HepG2 (cell line): ENCODE results near the gene MAP3K9. TPM values are rescaled to one million over a fixed set of nuclear protein-coding genes. Genes with fewer than 3 reads are reported as not detected.
A peak's percentile ranks its signal among the peaks of the same experiment; 100 is the strongest.

Source experiments
- BORCS8-MEF2B ChIP-seq: sonication (generic); formaldehyde crosslinking; IDR thresholded peaks from 2 replicates; pipeline ENCODE4 v1.8.0; 2022; ENCODE audit warnings: mild to moderate bottlenecking, missing genetic modification reagents
- HIVEP1 ChIP-seq: sonication (generic); formaldehyde crosslinking; IDR thresholded peaks from 2 replicates; pipeline ENCODE4 v1.4.0; 2020; ENCODE audit warnings: mild to moderate bottlenecking, missing genetic modification reagents
- HNRNPLL ChIP-seq: fragments of 200-400 bp; formaldehyde crosslinking; IDR thresholded peaks from 2 replicates; pipeline ENCODE4 v1.6.1; 2017; ENCODE audit warnings: mild to moderate bottlenecking, low read depth, low read length; ENCODE audit not compliant: poor library complexity, severe bottlenecking
- HOXA5 ChIP-seq: sonication (generic); formaldehyde crosslinking; IDR thresholded peaks from 2 replicates; pipeline ENCODE4 v1.4.0; 2020; ENCODE audit warnings: missing genetic modification reagents
- KDM5B ChIP-seq: sonication (generic); formaldehyde crosslinking; IDR thresholded peaks from 2 replicates; pipeline ENCODE4 v1.4.0; 2020; ENCODE audit warnings: missing genetic modification reagents, mild to moderate bottlenecking, borderline replicate concordance
- KMT2B ChIP-seq: IDR thresholded peaks from 2 replicates; pipeline ENCODE4 v1.6.1; 2016; ENCODE audit warnings: missing genetic modification reagents, missing compliant biosample characterization
- MEIS2 ChIP-seq: sonication (generic); formaldehyde crosslinking; IDR thresholded peaks from 2 replicates; pipeline ENCODE4 v1.9.0; 2021; ENCODE audit warnings: mild to moderate bottlenecking, missing genetic modification reagents
- ZNF329 ChIP-seq: sonication (generic); formaldehyde crosslinking; IDR thresholded peaks from 2 replicates; pipeline ENCODE4 v1.9.0; 2021; ENCODE audit warnings: low read depth, mild to moderate bottlenecking, missing genetic modification reagents
- ZNF33B ChIP-seq: sonication (generic); formaldehyde crosslinking; IDR thresholded peaks from 2 replicates; pipeline ENCODE4 v1.5.1; 2020; ENCODE audit warnings: mild to moderate bottlenecking, missing genetic modification reagents
- ZNF367 ChIP-seq: sonication (generic); formaldehyde crosslinking; IDR thresholded peaks from 2 replicates; pipeline ENCODE4 v1.4.0; 2020; ENCODE audit warnings: missing genetic modification reagents, borderline replicate concordance
- ZNF44 ChIP-seq: sonication (generic); formaldehyde crosslinking; IDR thresholded peaks from 2 replicates; pipeline ENCODE4 v1.5.1; 2020; ENCODE audit warnings: mild to moderate bottlenecking, missing genetic modification reagents
- ZNF547 ChIP-seq: sonication (generic); formaldehyde crosslinking; IDR thresholded peaks from 2 replicates; pipeline ENCODE4 v1.5.1; 2020; ENCODE audit warnings: mild to moderate bottlenecking, missing genetic modification reagents
- polyA plus RNA-seq, 8 experiments: library from polyadenylated mRNA; depleted of rRNA in 3 of 8; stranded (reverse) in 7 of 8; unstranded in 1 of 8; fragments of >200 nt; fragmentation: Illumina TruSeq in 4 of 8; extraction: Trizol in 4 of 8; gene quantifications; 2 replicates each; pipeline versions ENCODE4 v1.2.1 to v1.2.3, GENCODE V29; 2011 to 2016; ENCODE audit warnings: low read depth in 4 of 8, missing spikeins in 1 of 8, mixed read lengths in 1 of 8; ENCODE audit not compliant: insufficient read depth in 1 of 8
- total RNA-seq, 5 experiments: library from RNA; depleted of rRNA; stranded (reverse); fragments of >200 nt; fragmentation: Illumina TruSeq; extraction: Trizol; gene quantifications; 2 replicates each; pipeline ENCODE4 v1.2.3, GENCODE V29; 2016; ENCODE audit warnings: low read depth in 1 of 5
- TF ChIP-seq, protein P1 (sequence below): sonication (generic); formaldehyde crosslinking; IDR thresholded peaks from 2 replicates; pipeline ENCODE4 v1.5.1; 2020; ENCODE audit warnings: mild to moderate bottlenecking, missing genetic modification reagents, moderate library complexity
- TF ChIP-seq, protein P2 (sequence below): sonication (generic); formaldehyde crosslinking; IDR thresholded peaks from 2 replicates; pipeline ENCODE4 v1.8.1; 2023; ENCODE audit warnings: mild to moderate bottlenecking, missing genetic modification reagents
- TF ChIP-seq, protein P3 (sequence below): sonication (generic); formaldehyde crosslinking; IDR thresholded peaks from 2 replicates; pipeline ENCODE4 v1.8.0; 2022; ENCODE audit warnings: mild to moderate bottlenecking, missing genetic modification reagents
- TF ChIP-seq, protein P4 (sequence below), 2 experiments: sonication (generic) in 1 of 2; formaldehyde crosslinking in 1 of 2; IDR thresholded peaks; 2 replicates each; pipeline versions ENCODE4 v1.4.0 to v1.6.1; 2016 to 2020; ENCODE audit warnings: borderline replicate concordance in 1 of 2, low read depth in 1 of 2, mild to moderate bottlenecking in 1 of 2, missing genetic modification reagents in 1 of 2

The MAP3K9 gene
- total and polyA plus RNA-seq, 2 of the 13 experiments (the other 11 are each of a cell fraction or from before 2014, with no cell fraction given): 4.3 to 4.5 TPM

DNA sequence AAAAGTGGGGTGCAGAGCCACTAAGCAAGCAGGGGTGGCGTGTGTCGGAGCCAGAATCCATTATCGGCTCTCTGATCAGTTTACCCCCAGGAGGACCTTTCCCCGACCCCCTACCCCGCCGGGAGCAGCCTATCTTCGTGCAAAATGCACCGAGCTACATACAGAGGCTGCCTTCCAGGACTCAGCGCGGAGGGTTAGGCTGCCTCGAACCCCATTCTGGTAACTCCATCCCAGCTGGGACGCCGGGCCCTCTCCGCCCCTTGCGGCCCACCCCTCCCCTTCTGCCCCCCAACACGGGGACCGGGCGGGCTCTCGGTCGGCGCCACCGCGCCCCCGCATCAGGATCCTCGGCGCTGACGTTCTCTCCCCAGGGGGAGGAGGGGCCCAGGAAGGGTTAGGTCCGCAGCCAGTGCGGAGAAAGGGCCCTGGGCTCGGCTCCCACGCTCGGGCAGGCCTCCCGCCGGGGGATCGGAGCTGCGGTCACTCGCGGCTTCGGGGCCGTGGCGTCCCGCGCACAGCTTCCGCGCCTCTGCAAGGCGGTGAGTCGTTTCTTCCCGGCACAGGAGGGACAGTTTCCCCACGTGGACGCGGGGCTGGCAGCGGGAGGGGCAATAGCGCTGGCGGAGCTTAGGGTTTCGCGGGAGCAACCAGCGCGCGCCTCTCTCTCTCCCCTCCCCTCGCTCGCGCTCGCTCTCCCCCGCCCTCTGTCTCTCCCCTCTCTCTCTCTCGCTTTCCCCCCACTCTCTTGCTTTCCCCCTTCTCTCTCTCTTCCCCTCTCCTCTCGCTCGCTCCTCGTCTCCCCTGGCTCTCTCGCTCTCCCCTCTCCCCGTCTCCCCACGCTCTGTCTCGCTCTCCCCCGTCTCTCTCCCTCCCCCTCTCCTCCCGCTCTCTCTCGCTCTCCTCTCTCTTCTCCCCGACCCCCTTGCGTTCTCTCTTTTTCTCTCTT is 12.5 kb upstream of the MAP3K9 start (continued):
- TF ChIP-seq ZNF33B (CRISPR knock-in tag): no peak
- TF ChIP-seq, protein P1, sequence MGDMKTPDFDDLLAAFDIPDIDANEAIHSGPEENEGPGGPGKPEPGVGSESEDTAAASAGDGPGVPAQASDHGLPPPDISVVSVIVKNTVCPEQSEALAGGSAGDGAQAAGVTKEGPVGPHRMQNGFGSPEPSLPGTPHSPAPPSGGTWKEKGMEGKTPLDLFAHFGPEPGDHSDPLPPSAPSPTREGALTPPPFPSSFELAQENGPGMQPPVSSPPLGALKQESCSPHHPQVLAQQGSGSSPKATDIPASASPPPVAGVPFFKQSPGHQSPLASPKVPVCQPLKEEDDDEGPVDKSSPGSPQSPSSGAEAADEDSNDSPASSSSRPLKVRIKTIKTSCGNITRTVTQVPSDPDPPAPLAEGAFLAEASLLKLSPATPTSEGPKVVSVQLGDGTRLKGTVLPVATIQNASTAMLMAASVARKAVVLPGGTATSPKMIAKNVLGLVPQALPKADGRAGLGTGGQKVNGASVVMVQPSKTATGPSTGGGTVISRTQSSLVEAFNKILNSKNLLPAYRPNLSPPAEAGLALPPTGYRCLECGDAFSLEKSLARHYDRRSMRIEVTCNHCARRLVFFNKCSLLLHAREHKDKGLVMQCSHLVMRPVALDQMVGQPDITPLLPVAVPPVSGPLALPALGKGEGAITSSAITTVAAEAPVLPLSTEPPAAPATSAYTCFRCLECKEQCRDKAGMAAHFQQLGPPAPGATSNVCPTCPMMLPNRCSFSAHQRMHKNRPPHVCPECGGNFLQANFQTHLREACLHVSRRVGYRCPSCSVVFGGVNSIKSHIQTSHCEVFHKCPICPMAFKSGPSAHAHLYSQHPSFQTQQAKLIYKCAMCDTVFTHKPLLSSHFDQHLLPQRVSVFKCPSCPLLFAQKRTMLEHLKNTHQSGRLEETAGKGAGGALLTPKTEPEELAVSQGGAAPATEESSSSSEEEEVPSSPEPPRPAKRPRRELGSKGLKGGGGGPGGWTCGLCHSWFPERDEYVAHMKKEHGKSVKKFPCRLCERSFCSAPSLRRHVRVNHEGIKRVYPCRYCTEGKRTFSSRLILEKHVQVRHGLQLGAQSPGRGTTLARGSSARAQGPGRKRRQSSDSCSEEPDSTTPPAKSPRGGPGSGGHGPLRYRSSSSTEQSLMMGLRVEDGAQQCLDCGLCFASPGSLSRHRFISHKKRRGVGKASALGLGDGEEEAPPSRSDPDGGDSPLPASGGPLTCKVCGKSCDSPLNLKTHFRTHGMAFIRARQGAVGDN: peak; percentile 83
- no peak for TF ChIP-seq ZNF367 (CRISPR knock-in tag)
- peak; percentile 76 for TF ChIP-seq KDM5B
- TF ChIP-seq BORCS8-MEF2B (CRISPR knock-in tag): peak; percentile 53; the same call in 1 of the 2 replicates
- TF ChIP-seq, protein P2, sequence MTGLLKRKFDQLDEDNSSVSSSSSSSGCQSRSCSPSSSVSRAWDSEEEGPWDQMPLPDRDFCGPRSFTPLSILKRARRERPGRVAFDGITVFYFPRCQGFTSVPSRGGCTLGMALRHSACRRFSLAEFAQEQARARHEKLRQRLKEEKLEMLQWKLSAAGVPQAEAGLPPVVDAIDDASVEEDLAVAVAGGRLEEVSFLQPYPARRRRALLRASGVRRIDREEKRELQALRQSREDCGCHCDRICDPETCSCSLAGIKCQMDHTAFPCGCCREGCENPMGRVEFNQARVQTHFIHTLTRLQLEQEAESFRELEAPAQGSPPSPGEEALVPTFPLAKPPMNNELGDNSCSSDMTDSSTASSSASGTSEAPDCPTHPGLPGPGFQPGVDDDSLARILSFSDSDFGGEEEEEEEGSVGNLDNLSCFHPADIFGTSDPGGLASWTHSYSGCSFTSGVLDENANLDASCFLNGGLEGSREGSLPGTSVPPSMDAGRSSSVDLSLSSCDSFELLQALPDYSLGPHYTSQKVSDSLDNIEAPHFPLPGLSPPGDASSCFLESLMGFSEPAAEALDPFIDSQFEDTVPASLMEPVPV (CRISPR knock-in tag): peak; percentile 70; the same call in 1 of the 2 replicates
- TF ChIP-seq ZNF44: no peak
- TF ChIP-seq HIVEP1: 0 out of 2 replicates have a peak, but pooled peaks have one; percentile 20
- TF ChIP-seq HNRNPLL: peak; percentile 51
- TF ChIP-seq, protein P3, sequence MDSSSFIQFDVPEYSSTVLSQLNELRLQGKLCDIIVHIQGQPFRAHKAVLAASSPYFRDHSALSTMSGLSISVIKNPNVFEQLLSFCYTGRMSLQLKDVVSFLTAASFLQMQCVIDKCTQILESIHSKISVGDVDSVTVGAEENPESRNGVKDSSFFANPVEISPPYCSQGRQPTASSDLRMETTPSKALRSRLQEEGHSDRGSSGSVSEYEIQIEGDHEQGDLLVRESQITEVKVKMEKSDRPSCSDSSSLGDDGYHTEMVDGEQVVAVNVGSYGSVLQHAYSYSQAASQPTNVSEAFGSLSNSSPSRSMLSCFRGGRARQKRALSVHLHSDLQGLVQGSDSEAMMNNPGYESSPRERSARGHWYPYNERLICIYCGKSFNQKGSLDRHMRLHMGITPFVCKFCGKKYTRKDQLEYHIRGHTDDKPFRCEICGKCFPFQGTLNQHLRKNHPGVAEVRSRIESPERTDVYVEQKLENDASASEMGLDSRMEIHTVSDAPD: peak; percentile 49; the same call in 1 of the 2 replicates
- TF ChIP-seq HOXA5 (CRISPR knock-in tag): 0 out of 2 replicates have a peak, but pooled peaks have one; percentile 49
- TF ChIP-seq ZNF329 (CRISPR knock-in tag): no peak
- TF ChIP-seq, protein P4, sequence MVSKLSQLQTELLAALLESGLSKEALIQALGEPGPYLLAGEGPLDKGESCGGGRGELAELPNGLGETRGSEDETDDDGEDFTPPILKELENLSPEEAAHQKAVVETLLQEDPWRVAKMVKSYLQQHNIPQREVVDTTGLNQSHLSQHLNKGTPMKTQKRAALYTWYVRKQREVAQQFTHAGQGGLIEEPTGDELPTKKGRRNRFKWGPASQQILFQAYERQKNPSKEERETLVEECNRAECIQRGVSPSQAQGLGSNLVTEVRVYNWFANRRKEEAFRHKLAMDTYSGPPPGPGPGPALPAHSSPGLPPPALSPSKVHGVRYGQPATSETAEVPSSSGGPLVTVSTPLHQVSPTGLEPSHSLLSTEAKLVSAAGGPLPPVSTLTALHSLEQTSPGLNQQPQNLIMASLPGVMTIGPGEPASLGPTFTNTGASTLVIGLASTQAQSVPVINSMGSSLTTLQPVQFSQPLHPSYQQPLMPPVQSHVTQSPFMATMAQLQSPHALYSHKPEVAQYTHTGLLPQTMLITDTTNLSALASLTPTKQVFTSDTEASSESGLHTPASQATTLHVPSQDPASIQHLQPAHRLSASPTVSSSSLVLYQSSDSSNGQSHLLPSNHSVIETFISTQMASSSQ (IDR thresholded peaks at IDR 0.05; ENCODE audit: low read depth): no peak
- TF ChIP-seq, protein P4 (CRISPR knock-in tag; IDR thresholded peaks at IDR 0.05; ENCODE audit: borderline replicate concordance): no peak
- TF ChIP-seq MEIS2 (CRISPR knock-in tag): no peak
- no peak for TF ChIP-seq ZNF547 (CRISPR knock-in tag)
- no peak for TF ChIP-seq KMT2B (CRISPR knock-in tag)
